Neural cell (in vitro differentiated cells): Measurements from ENCODE around the gene SHMT2. TPM values are rescaled to one million over a fixed set of nuclear protein-coding genes. Genes with fewer than 3 reads are reported as not detected.

Experiments used
- polyA plus RNA-seq: library from polyadenylated mRNA; depleted of rRNA; stranded (reverse); fragments of >200 nt; gene quantifications from 2 replicates; pipeline ENCODE4 v1.2.3, GENCODE V29; 2014
- small RNA-seq, 3 experiments: library from RNA; depleted of rRNA; stranded (forward); fragments of <200 nt; gene quantifications; one replicate each; pipeline ENCODE3, GENCODE V24; 2012

The SHMT2 gene
- polyA plus RNA-seq, 1 donor from 2014 or later, result 38.2 TPM

Small RNAs within 50 kb of the gene (small RNA-seq; reads per million reads assigned to genes)
- 0 to 4.5 (median 2.5) reads per million in 3 experiments for gene MIR1228

Other genes with a start within 250 kb of the SHMT2 start
- gene ZBTB39, start 223.2 kb upstream of the SHMT2 start, polyA plus RNA-seq, result 6.4 and 7.3 TPM in 2 replicates
- 2.5 TPM in 1 of 2 replicates, not detected in the other for gene TAC3, start 213.2 kb upstream of the SHMT2 start, polyA plus RNA-seq
- not detected in 2 replicates for gene MYO1A, start 179.6 kb upstream of the SHMT2 start, polyA plus RNA-seq
- gene NEMP1, start 150.9 kb upstream of the SHMT2 start, polyA plus RNA-seq, result 5.9 and 6.8 TPM in 2 replicates
- gene NAB2, start 140.6 kb upstream of the SHMT2 start, polyA plus RNA-seq, result 15.6 and 16.4 TPM in 2 replicates
- gene STAT6, start 118.3 kb upstream of the SHMT2 start, polyA plus RNA-seq, result not detected in 2 replicates
- 18.2 and 27.7 TPM in 2 replicates for gene LRP1, start 101.2 kb upstream of the SHMT2 start, polyA plus RNA-seq
- not detected in 2 replicates for gene LRP1-AS, start 82.1 kb upstream of the SHMT2 start, polyA plus RNA-seq
- 0.53 TPM in 1 of 2 replicates, not detected in the other for gene NXPH4, start 12.9 kb upstream of the SHMT2 start, polyA plus RNA-seq
- 1.3 and 2.9 TPM in 2 replicates for gene STAC3, start 21.5 kb downstream of the SHMT2 start, polyA plus RNA-seq
- gene R3HDM2, start 201.3 kb downstream of the SHMT2 start, polyA plus RNA-seq, result 11.1 and 13.7 TPM in 2 replicates
- not detected in 2 replicates for gene INHBC, start 205.1 kb downstream of the SHMT2 start, polyA plus RNA-seq
- gene INHBE, start 225.6 kb downstream of the SHMT2 start, polyA plus RNA-seq, result 0.30 and 2.3 TPM in 2 replicates
- 4.2 TPM in 1 of 2 replicates, not detected in the other for gene GLI1, start 230.1 kb downstream of the SHMT2 start, polyA plus RNA-seq